C4-2B (cell line): ENCODE results near the gene LRRN4CL.
A peak's percentile ranks its signal among the peaks of the same experiment; 100 is the strongest.

Experiments used
- CTCF ChIP-seq: fragments of 450-650 bp; conservative IDR thresholded peaks from 2 replicates; pipeline ENCODE4 v1.5.1; 2017; ENCODE audit warnings: mild to moderate bottlenecking
- ZFX ChIP-seq: fragments of 450-650 bp; IDR thresholded peaks from 2 replicates; pipeline ENCODE4 v1.6.1; 2017

DNA sequence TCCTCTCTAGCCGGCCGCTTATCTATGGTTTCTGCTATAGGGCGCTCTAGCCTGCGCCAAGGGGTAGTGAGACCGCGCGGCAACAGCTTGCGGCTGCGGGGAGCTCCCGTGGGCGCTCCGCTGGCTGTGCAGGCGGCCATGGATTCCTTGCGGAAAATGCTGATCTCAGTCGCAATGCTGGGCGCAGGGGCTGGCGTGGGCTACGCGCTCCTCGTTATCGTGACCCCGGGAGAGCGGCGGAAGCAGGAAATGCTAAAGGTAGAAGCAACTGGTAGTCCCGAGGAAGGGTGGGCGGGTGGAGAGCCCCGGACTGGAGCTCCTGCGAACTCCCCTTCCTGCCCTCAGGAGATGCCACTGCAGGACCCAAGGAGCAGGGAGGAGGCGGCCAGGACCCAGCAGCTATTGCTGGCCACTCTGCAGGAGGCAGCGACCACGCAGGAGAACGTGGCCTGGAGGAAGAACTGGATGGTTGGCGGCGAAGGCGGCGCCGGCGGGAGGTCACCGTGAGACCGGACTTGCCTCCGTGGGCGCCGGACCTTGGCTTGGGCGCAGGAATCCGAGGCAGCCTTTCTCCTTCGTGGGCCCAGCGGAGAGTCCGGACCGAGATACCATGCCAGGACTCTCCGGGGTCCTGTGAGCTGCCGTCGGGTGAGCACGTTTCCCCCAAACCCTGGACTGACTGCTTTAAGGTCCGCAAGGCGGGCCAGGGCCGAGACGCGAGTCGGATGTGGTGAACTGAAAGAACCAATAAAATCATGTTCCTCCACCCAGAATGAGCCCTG, 17.5 kb downstream of the LRRN4CL start, which contains the start of the genes LBHD1 and UQCC3:
- no peak for TF ChIP-seq CTCF
- peak; percentile 54; the same call in 1 of the 2 replicates for TF ChIP-seq ZFX
